Testis (tissue), 3 donors: Measurements from ENCODE around the gene VPS26B. TPM values are rescaled to one million over a fixed set of nuclear protein-coding genes. Genes with fewer than 3 reads are reported as not detected.
"Not testable (repeated sequence)": the region's sequence is repeated elsewhere in the genome, so short reads cannot be mapped to it uniquely, and the experiment has no call there.

Experiments used
- DNase-seq: peaks from one replicate; pipeline ENCODE4 v3.0.0-alpha.2; 2019
- H3K27ac ChIP-seq, 2 donors: fragments of 200-600 bp; sonication (generic); one replicate each; pipeline ENCODE4 v1.5.1; 2019
- H3K27me3 ChIP-seq: fragments of 200-600 bp; sonication (generic); one replicate; pipeline ENCODE4 v1.5.1; 2019
- H3K36me3 ChIP-seq: fragments of 200-600 bp; sonication (generic); one replicate; pipeline ENCODE4 v1.5.1; 2017; ENCODE audit warnings: low read depth; ENCODE audit errors: missing control alignments
- H3K4me1 ChIP-seq: fragments of 200-600 bp; sonication (generic); one replicate; pipeline ENCODE4 v1.5.1; 2019
- H3K4me3 ChIP-seq, 2 donors: fragments of 200-600 bp; sonication (generic); one replicate each; pipeline ENCODE4 v1.5.1; 2017 to 2019
- H3K9me3 ChIP-seq: fragments of 200-600 bp; sonication (generic); one replicate; pipeline ENCODE4 v1.5.1; 2017
- POLR2A ChIP-seq: fragments of 450-650 bp; IDR thresholded peaks from one replicate; pipeline ENCODE4 v1.6.1; 2017; ENCODE audit warnings: antibody characterized with exemption, mild to moderate bottlenecking, moderate library complexity
- WGBS, 2 donors: methylation state at CpG; one replicate each; pipeline ENCODE4 v1.1.5; 2018; 5-methylcytosine and 5-hydroxymethylcytosine counted together
- intact Hi-C: fragments of 100-400 bp; cut with DNase I; formaldehyde crosslinking; loops from one replicate; pipeline ENCODE4 v1.15.1; 2023; ENCODE audit warnings: low total_unique reads
- polyA plus RNA-seq: library from polyadenylated mRNA; stranded (reverse); fragments of 350-450 nt; fragmentation: Illumina TruSeq; extraction: RNeasy Lipid Tissue Mini Kit (QIAGEN cat#74804); gene quantifications from one replicate; pipeline ENCODE4 v1.2.3, GENCODE V29; 2014; ENCODE audit warnings: low read depth, low replicate concordance; ENCODE audit not compliant: insufficient read depth
- total RNA-seq, 2 donors: library from RNA; depleted of rRNA; stranded (reverse); fragments of >200 nt; gene quantifications; one replicate each; pipeline ENCODE4 v1.2.3, GENCODE V29; 2016
- TF ChIP-seq, protein P1 (sequence below), 3 experiments: fragments of 450-650 bp in 2 of 3; fragments of 200-600 bp in 1 of 3; sonication (generic) in 1 of 3; IDR thresholded peaks; one replicate each; pipeline ENCODE4 v1.5.1; 2016 to 2019; ENCODE audit warnings: antibody characterized with exemption in 3 of 3, mild to moderate bottlenecking in 2 of 3, moderate library complexity in 1 of 3

The VPS26B gene
- total and polyA plus RNA-seq, 3 donors from 2014 or later: 54.2 to 84.1 (median 74.0) TPM

DNA sequence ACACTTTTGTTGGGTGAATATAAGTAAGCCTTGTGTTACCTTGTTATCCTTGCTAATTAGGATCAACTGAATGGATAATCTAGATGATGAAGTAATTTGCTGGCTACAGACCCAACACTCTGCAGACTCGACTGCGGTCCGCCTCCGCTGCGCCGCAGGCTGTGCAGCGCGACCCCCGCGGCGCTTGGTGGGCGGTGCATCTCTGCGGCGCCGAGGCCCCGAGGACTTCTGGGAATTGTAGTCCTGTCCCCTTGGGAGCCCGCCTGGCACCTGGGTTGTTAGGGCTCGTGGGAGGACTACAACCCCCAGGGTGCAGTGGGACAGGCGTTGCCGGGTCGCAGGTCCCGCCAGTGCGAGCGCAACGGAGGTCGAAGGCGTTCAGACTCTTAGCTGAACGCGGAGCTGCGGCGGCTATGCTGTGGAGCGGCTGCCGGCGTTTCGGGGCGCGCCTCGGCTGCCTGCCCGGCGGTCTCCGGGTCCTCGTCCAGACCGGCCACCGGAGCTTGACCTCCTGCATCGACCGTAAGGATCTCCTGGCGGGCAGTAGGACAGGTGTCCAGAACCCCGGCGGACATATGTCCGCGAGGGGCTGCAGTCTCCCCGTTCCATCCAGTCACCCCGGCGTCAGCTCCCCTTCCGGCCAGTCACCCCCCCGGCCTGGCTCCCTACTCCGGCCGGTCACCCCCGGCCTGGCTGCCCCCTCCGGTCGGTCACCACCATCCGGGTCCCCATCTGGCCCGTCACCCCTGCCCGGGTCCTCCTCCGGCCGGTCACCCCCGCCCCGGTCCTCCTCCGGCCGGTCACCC, 28.9 kb downstream of the VPS26B start, which contains the start of the genes ACAD8 and THYN1:
Gene ACAD8 (plus strand): TSS at position 381 of the 806 bp plus-strand sequence. CDS start 33 bp downstream, at position 414.
Gene THYN1 (minus strand): TSS at position 165 of the 806 bp plus-strand sequence. CDS start 470 bp downstream, outside the sequence.
- intact Hi-C loops: no loop called here
- WGBS, 2 donors: 1% methylated on average over 13 to 35 of the region's 70 CpGs
- Histone ChIP-seq H3K4me3 (peak within 1 kb of the TSS; percentile 94 to 95), H3K27me3 (no peaks in the 10 kb centered on the region), H3K36me3 (no peaks in the 10 kb centered on the region), H3K27ac (peak within 1 kb of the TSS; percentile 51 to 74), H3K4me1 (peaks cover 10% of the 10 kb centered on the region), H3K9me3 (no peaks in the 10 kb centered on the region)
- TF ChIP-seq, protein P1, sequence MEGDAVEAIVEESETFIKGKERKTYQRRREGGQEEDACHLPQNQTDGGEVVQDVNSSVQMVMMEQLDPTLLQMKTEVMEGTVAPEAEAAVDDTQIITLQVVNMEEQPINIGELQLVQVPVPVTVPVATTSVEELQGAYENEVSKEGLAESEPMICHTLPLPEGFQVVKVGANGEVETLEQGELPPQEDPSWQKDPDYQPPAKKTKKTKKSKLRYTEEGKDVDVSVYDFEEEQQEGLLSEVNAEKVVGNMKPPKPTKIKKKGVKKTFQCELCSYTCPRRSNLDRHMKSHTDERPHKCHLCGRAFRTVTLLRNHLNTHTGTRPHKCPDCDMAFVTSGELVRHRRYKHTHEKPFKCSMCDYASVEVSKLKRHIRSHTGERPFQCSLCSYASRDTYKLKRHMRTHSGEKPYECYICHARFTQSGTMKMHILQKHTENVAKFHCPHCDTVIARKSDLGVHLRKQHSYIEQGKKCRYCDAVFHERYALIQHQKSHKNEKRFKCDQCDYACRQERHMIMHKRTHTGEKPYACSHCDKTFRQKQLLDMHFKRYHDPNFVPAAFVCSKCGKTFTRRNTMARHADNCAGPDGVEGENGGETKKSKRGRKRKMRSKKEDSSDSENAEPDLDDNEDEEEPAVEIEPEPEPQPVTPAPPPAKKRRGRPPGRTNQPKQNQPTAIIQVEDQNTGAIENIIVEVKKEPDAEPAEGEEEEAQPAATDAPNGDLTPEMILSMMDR (IDR thresholded peaks at IDR 0.05): peak; percentile 23 to 57 (median 38)
- no peak for TF ChIP-seq POLR2A
- DNase-seq: peak; percentile 98

DNA sequence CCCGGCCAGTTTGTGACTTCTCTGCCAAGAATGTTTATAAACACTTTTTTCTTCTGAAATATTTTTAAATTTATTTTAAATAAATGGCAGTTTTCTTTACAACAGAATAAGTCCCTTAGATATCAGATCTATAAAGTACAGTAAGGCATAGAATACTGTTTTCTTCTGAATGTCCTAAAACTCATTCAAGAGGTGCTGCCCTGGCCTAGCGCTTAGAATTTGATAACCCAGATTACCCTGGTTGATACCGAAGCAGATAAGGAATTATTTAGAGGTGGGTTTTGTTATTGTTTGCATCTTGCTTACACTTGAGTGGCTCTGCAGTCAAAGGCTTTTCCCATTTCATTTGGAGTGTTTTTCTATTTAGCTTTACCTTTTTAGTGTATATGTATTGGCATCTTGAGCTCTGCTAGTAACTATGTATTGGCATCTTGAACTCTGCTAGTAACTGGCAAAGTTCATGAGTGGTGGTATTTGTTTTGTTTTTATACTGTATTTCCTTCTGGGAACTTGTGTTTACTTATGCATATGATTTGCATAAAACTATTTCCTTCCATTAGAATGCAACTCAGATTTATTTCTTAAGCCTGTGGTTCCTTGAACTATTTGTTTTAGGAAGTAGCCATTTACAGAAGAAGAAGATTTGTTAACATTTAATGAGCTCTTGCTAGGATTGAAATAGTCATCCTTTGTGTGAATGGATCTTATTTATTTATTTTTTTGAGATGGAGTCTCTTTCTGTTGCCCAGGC, 30.1 kb downstream of the VPS26B start:
- no peaks in the 10 kb centered on the region for H3K36me3 ChIP-seq
- WGBS, 2 donors: 55 to 56% methylated on average over 3 of the region's 3 CpGs
- no peaks in the 10 kb centered on the region for H3K9me3 ChIP-seq
- DNase-seq: no peak
- H3K4me3 ChIP-seq: peak overlapping the region in 1 of 2 donors; percentile 95
- intact Hi-C loops: no loop called here
- peaks cover 10% of the 10 kb centered on the region for H3K4me1 ChIP-seq
- H3K27ac ChIP-seq: no peak overlapping the region
- TF ChIP-seq POLR2A: no peak
- TF ChIP-seq, protein P1 (IDR thresholded peaks at IDR 0.05): no peak
- no peaks in the 10 kb centered on the region for H3K27me3 ChIP-seq

DNA sequence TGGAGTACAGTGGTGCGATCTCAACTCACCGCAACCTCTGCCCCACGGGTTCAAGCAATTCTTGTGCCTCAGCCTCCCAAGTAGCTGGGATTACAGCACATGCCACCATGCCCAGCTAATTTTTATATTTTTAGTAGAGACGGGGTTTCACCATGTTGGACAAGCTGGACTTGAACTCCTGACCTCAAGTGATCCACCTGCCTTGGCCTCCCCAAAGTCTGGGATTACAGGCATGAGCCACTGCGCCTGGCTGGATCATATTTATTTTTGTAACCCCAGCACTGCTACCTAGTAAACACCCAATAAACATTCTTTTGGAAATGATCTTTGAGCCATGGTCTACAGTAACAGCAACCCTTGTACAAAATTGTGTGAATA, 30.7 kb downstream of the VPS26B start:
- H3K36me3 ChIP-seq, H3K27ac ChIP-seq, H3K4me1 ChIP-seq, H3K9me3 ChIP-seq, intact Hi-C loops, DNase-seq, H3K27me3 ChIP-seq, H3K4me3 ChIP-seq: not testable (repeated sequence)
- 92 to 95% methylated on average over 5 of the region's 5 CpGs for WGBS, 2 donors

DNA sequence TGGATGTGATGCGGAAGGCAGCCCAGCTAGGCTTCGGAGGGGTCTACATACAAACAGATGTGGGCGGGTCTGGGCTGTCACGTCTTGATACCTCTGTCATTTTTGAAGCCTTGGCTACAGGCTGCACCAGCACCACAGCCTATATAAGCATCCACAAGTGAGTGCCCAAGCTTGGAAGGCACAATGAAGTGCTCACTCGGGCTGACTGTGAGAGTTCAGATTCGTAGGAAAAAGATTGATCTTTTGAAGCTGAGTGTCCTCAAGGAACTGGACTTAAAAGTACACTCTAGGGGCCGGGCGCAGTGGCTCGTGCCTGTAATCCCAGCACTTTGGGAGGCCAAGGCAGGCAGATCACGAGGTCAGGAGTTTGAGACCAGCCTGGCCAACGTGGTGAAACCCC, 32.6 kb downstream of the VPS26B start:
- Histone ChIP-seq H3K27me3 (no peaks in the 10 kb centered on the region), H3K36me3 (no peaks in the 10 kb centered on the region), H3K9me3 (no peaks in the 10 kb centered on the region), H3K27ac (no peak overlapping the region), H3K4me1 (peaks cover 4% of the 10 kb centered on the region), H3K4me3 (no peak overlapping the region)
- no peak for TF ChIP-seq POLR2A
- TF ChIP-seq, protein P1 (IDR thresholded peaks at IDR 0.05): no peak
- WGBS, 2 donors: 90 to 95% methylated on average over 11 of the region's 11 CpGs
- no peak for DNase-seq
- intact Hi-C loops: no loop called here

DNA sequence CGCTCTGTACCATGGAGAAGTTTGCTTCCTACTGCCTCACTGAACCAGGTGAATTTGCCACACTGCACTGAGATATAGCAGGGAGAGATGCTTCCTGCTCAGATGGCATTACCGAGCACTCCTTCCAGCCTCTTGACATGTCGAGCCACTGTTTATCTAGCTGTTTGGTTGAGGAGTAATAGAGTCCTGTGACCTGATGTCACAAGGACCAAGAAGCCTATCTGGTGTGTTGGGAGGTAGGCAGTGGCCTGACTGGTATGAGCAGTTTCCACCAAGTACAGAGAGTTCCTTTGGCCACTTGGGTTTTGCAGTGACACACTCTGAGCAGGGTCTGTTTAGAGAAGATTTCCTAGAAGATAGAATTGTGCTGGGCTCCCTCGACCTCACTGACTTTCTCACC, 34.1 kb downstream of the VPS26B start:
- H3K27me3 ChIP-seq: no peaks in the 10 kb centered on the region
- H3K36me3 ChIP-seq: no peaks in the 10 kb centered on the region
- intact Hi-C loops: no loop called here
- WGBS, 2 donors: 83 to 92% methylated on average over 4 of the region's 4 CpGs
- TF ChIP-seq POLR2A: no peak
- TF ChIP-seq, protein P1 (IDR thresholded peaks at IDR 0.05): no peak
- H3K4me3 ChIP-seq: no peak overlapping the region
- no peak overlapping the region for H3K27ac ChIP-seq
- DNase-seq: no peak
- H3K4me1 ChIP-seq: no peaks in the 10 kb centered on the region
- H3K9me3 ChIP-seq: no peaks in the 10 kb centered on the region
